ENCODE results near the gene PSPH. TPM values are rescaled to one million over a fixed set of nuclear protein-coding genes. Genes with fewer than 3 reads are reported as not detected.
"Not testable (repeated sequence)": the region's sequence is repeated elsewhere in the genome, so short reads cannot be mapped to it uniquely, and the experiment has no call there.

PSPH gene
- total RNA-seq, 1 donor from 2014 or later = 37.5 TPM

GRCh38 chr7:56051053-56051338 lies 248 bp downstream of the PSPH start:
- H3K4me1 Mint-ChIP-seq (ENCODE audit: low read depth) = peaks cover 61% of the 10 kb centered on the region
- H3K27me3 Mint-ChIP-seq (ENCODE audit: low read depth) = no peaks in the 10 kb centered on the region
- H3K27ac Mint-ChIP-seq (ENCODE audit: unreplicated experiment) = peak overlapping the region; percentile 96
- peak overlapping the region; percentile 94 for H3K4me3 Mint-ChIP-seq (ENCODE audit: unreplicated experiment)
- no peaks in the 10 kb centered on the region for H3K9me3 Mint-ChIP-seq (ENCODE audit: low read depth)
- DNase-seq (ENCODE audit: low spot score) = no peak
- TF ChIP-seq, protein P1, sequence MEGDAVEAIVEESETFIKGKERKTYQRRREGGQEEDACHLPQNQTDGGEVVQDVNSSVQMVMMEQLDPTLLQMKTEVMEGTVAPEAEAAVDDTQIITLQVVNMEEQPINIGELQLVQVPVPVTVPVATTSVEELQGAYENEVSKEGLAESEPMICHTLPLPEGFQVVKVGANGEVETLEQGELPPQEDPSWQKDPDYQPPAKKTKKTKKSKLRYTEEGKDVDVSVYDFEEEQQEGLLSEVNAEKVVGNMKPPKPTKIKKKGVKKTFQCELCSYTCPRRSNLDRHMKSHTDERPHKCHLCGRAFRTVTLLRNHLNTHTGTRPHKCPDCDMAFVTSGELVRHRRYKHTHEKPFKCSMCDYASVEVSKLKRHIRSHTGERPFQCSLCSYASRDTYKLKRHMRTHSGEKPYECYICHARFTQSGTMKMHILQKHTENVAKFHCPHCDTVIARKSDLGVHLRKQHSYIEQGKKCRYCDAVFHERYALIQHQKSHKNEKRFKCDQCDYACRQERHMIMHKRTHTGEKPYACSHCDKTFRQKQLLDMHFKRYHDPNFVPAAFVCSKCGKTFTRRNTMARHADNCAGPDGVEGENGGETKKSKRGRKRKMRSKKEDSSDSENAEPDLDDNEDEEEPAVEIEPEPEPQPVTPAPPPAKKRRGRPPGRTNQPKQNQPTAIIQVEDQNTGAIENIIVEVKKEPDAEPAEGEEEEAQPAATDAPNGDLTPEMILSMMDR (IDR thresholded peaks at IDR 0.05) = no peak
- H3K36me3 Mint-ChIP-seq (ENCODE audit: low read depth) = peaks cover 4% of the 10 kb centered on the region

DNA sequence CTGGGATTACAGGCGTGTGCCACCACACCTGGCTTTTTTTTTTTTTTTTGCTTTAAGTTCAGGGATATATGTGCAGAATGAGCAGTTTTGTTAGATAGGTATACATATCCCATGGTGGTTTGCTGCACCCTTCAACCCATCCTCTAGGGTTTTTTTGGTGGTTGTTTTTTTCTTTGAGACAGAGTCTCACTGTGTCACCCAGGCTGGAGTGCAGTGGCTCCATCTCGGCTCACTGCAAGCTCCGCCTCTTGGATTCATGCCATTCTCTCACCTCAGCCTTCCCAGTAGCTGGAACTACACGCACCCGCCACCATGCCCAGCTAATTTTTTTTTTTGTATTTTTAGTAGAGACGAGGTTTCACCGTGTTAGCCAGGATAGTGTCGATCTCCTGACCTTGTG lies 2.5 kb downstream of the PSPH start:
- peak overlapping the region; percentile 75 for H3K27ac Mint-ChIP-seq (ENCODE audit: unreplicated experiment)
- H3K4me3 Mint-ChIP-seq (ENCODE audit: unreplicated experiment) = not testable (repeated sequence)

DNA sequence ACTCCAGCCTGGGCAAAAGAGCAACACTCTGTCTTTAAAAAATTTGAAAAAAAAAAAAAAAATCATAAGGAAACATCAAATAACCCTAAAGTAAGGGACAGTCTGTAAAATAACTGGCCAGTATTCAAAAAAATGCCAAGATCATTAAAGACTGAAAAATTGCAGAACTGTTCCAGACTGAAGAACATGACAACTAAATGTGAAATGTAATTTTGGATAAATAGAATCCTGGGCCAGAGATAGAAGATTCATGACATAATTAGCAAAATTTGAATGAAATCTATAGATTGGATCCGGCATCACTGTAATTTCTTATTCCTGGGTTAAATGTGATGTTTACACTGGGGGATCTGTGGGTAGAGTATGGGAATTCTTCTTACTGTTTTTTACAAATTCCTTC lies 3.0 kb downstream of the PSPH start:
- peak overlapping the region; percentile 75 for H3K27ac Mint-ChIP-seq (ENCODE audit: unreplicated experiment)
- peaks cover 47% of the 10 kb centered on the region for H3K4me1 Mint-ChIP-seq (ENCODE audit: low read depth)
- H3K27me3 Mint-ChIP-seq (ENCODE audit: low read depth) = no peaks in the 10 kb centered on the region
- TF ChIP-seq, protein P1 (IDR thresholded peaks at IDR 0.05) = no peak
- no peaks in the 10 kb centered on the region for H3K9me3 Mint-ChIP-seq (ENCODE audit: low read depth)
- no peaks in the 10 kb centered on the region for H3K36me3 Mint-ChIP-seq (ENCODE audit: low read depth)
- no peak for DNase-seq (ENCODE audit: low spot score)
- H3K4me3 Mint-ChIP-seq (ENCODE audit: unreplicated experiment) = no peak overlapping the region

More for the DNA sequence above, 2.5 kb downstream of the PSPH start:
- not testable (repeated sequence) for DNase-seq (ENCODE audit: low spot score); H3K27me3 Mint-ChIP-seq (ENCODE audit: low read depth); H3K9me3 Mint-ChIP-seq (ENCODE audit: low read depth); H3K36me3 Mint-ChIP-seq (ENCODE audit: low read depth)
- TF ChIP-seq, protein P1 (IDR thresholded peaks at IDR 0.05) = peak; percentile 9
- H3K4me1 Mint-ChIP-seq (ENCODE audit: low read depth) = peaks cover 51% of the 10 kb centered on the region

DNA sequence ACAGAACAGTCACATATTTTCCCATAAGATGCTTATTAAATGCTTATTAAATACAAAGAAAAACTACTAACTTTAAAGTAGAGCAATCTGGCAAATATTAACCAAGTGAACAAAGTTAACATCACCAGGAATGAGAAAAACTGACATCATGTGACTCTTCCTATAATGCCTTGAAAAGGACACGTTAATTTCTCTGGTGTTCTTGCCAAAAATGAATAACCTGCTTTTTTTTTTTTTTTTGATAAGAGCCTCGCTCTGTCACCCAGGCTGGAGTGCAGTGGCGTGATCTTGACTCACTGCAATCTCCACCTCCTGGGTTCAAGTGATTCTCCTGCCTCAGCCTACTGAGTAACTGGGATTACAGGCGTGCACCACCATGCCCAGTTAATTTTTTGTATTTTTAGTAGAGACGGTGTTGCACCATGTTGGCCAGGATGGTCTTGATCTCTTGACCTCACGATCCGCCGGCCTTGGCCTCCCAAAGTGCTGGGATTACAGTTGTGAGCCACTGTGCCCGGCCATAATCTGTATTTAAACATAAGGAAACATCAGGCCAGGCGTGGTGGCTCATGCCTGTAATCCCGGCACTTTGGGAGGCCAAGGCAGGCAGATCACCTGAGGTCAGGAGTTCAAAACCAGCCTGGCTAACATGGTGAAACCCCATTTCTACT lies 3.7 kb downstream of the PSPH start:
- not testable (repeated sequence) for DNase-seq (ENCODE audit: low spot score); H3K4me3 Mint-ChIP-seq (ENCODE audit: unreplicated experiment); H3K9me3 Mint-ChIP-seq (ENCODE audit: low read depth); H3K36me3 Mint-ChIP-seq (ENCODE audit: low read depth); H3K27me3 Mint-ChIP-seq (ENCODE audit: low read depth)
- peak overlapping the region; percentile 91 for H3K27ac Mint-ChIP-seq (ENCODE audit: unreplicated experiment)
- peaks cover 41% of the 10 kb centered on the region for H3K4me1 Mint-ChIP-seq (ENCODE audit: low read depth)

DNA sequence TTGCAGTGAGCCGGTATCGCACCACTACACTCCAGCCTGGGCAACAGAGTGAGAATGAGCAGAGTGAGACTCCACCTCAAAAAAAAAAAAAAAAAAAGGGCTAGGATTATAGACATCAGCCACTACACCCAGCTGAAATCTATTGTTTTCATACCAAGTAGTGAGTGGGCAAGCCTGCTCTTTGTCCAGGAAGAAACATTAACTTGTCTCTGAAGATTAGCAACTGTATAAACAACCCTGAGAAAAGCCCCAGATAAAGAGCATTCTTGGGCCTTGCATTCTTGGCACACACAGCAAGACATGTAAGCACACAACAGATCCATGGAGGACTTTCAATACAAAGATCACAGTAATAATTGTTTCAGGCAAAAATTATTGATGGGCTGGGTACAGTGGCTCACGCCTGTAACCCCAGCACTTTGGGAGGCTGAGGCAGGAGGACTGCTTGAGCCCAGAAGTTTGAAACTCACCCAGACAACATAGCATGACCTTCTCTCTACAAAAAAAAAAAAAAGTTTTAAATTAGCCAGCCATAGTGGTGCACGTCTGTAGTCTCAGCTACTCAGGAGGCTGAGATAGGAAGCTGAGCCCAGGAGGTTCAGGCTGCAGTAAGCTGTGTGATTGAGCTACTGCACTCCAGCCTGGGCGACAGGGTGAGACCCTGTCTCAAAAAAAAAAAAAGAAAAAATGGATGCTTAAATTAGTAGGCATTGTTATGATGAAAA lies 4.4 kb downstream of the PSPH start:
- peak overlapping the region; percentile 91 for H3K27ac Mint-ChIP-seq (ENCODE audit: unreplicated experiment)
- TF ChIP-seq, protein P1 (IDR thresholded peaks at IDR 0.05) = no peak
- DNase-seq (ENCODE audit: low spot score) = no peak
- peaks cover 37% of the 10 kb centered on the region for H3K4me1 Mint-ChIP-seq (ENCODE audit: low read depth)
- no peaks in the 10 kb centered on the region for H3K27me3 Mint-ChIP-seq (ENCODE audit: low read depth)
- no peaks in the 10 kb centered on the region for H3K36me3 Mint-ChIP-seq (ENCODE audit: low read depth)
- H3K4me3 Mint-ChIP-seq (ENCODE audit: unreplicated experiment) = no peak overlapping the region
- H3K9me3 Mint-ChIP-seq (ENCODE audit: low read depth) = no peaks in the 10 kb centered on the region

GRCh38 chr7:56045758-56046157 lies 5.5 kb downstream of the PSPH start:
- H3K27me3 Mint-ChIP-seq (ENCODE audit: low read depth); H3K27ac Mint-ChIP-seq (ENCODE audit: unreplicated experiment); H3K4me3 Mint-ChIP-seq (ENCODE audit: unreplicated experiment); H3K9me3 Mint-ChIP-seq (ENCODE audit: low read depth); DNase-seq (ENCODE audit: low spot score); H3K36me3 Mint-ChIP-seq (ENCODE audit: low read depth): not testable (repeated sequence)
- peaks cover 34% of the 10 kb centered on the region for H3K4me1 Mint-ChIP-seq (ENCODE audit: low read depth)
